Natural killer cell (primary cell): ENCODE results near the gene ITFG1. TPM values are rescaled to one million over a fixed set of nuclear protein-coding genes. Genes with fewer than 3 reads are reported as not detected.

Experiments used
- ATAC-seq, 3 donors: fragments of 150-1000 bp in 2 of 3; fragments of 200-7000 bp in 1 of 3; cut with Tn5 transposase; 1 replicate in 1 of 3; 2 replicates in 2 of 3; pipeline ENCODE4 v1.10.0; 2021; ENCODE audit warnings: mild to moderate bottlenecking in 2 of 3, moderate library complexity in 2 of 3
- DNase-seq, 2 donors: peaks; one replicate each; pipeline versions ENCODE4 v3.0.0 to v3.0.0-alpha.2; 2013 to 2021; ENCODE audit warnings: mixed read lengths in 1 of 2
- H3K27ac ChIP-seq: one replicate; pipeline ENCODE4 v1.5.1; 2013; ENCODE audit warnings: mild to moderate bottlenecking, low read length
- H3K27me3 ChIP-seq: one replicate; pipeline ENCODE4 v1.6.1; 2013; ENCODE audit warnings: low read length; ENCODE audit not compliant: control insufficient read depth, insufficient read depth
- H3K36me3 ChIP-seq: one replicate; pipeline ENCODE4 v1.6.1; 2013; ENCODE audit warnings: low read length; ENCODE audit not compliant: control insufficient read depth, insufficient read depth
- H3K4me1 ChIP-seq: one replicate; pipeline ENCODE4 v1.6.1; 2013; ENCODE audit warnings: low read length; ENCODE audit not compliant: control insufficient read depth, insufficient read depth
- H3K4me3 ChIP-seq: one replicate; pipeline ENCODE4 v1.5.1; 2013; ENCODE audit warnings: low read length
- H3K9me3 ChIP-seq: one replicate; pipeline ENCODE4 v1.6.1; 2013; ENCODE audit warnings: low read length; ENCODE audit not compliant: control insufficient read depth, insufficient read depth
- H3K27ac Mint-ChIP-seq, 2 donors: one replicate each; pipeline ENCODE4 v1.8.0; 2022; ENCODE audit warnings: mild to moderate bottlenecking in 2 of 2, mixed read lengths in 2 of 2, moderate library complexity in 1 of 2
- H3K27me3 Mint-ChIP-seq, 2 donors: one replicate each; pipeline ENCODE4 v1.8.0; 2022; ENCODE audit warnings: low read depth in 2 of 2, mixed read lengths in 2 of 2
- H3K36me3 Mint-ChIP-seq: one replicate; pipeline ENCODE4 v1.8.0; 2022; ENCODE audit warnings: mixed read lengths
- H3K4me1 Mint-ChIP-seq, 2 donors: one replicate each; pipeline ENCODE4 v1.8.0; 2022; ENCODE audit warnings: mixed read lengths in 2 of 2
- H3K4me3 Mint-ChIP-seq: one replicate; pipeline ENCODE4 v1.8.0; 2022; ENCODE audit warnings: mild to moderate bottlenecking, moderate library complexity, mixed read lengths
- H3K9me3 Mint-ChIP-seq, 2 donors: one replicate each; pipeline ENCODE4 v1.8.0; 2022; ENCODE audit warnings: mixed read lengths in 2 of 2
- CTCF ChIP-seq: fragments of 200-600 bp; IDR thresholded peaks from one replicate; pipeline ENCODE4 v1.8.0; 2022; ENCODE audit warnings: antibody characterized with exemption
- WGBS: methylation state at CpG from one replicate; pipeline ENCODE4 v1.1.7; 2013; ENCODE audit warnings: missing lambda C conversion rate; ENCODE audit not compliant: insufficient coverage; 5-methylcytosine and 5-hydroxymethylcytosine counted together
- intact Hi-C: fragments of 100-400 bp; cut with micrococcal nuclease; formaldehyde crosslinking; loops from one replicate; pipeline ENCODE4 v1.14.2; 2022
- total RNA-seq, 4 donors: library from RNA; stranded (reverse); fragments of 120-200 nt in 1 of 4; gene quantifications; one replicate each; pipeline versions ENCODE4 v1.2.3 to v1.2.4, GENCODE V29; 2013 to 2022

The ITFG1 gene
- total RNA-seq, 3 donors from 2014 or later (not counting 1 experiment from before 2014, with no cell fraction given), result 30.4 to 44.1 (median 38.2) TPM

- Histone ChIP-seq H3K9me3 (no peaks in the 10 kb centered on the region), H3K4me1 (no peaks in the 10 kb centered on the region), H3K36me3 (peaks cover 2% of the 10 kb centered on the region), H3K27ac (no peak overlapping the region), H3K4me3 (no peak overlapping the region), H3K27me3 (no peaks in the 10 kb centered on the region)
- 91% methylated on average over 2 of the region's 2 CpGs for WGBS
- no peak for TF ChIP-seq CTCF
- no peak overlapping the region for H3K27ac Mint-ChIP-seq
- no peaks in the 10 kb centered on the region for H3K27me3 Mint-ChIP-seq
- H3K4me3 Mint-ChIP-seq, result no peak overlapping the region
- peaks cover 10 to 11% of the 10 kb centered on the region in 2 donors for H3K4me1 Mint-ChIP-seq
- H3K9me3 Mint-ChIP-seq, result no peaks in the 10 kb centered on the region
- no peak for ATAC-seq
- H3K36me3 Mint-ChIP-seq, result no peaks in the 10 kb centered on the region
- DNase-seq, result no peak
- intact Hi-C loops, result no loop called here
These were observed 144.3 kb downstream of the ITFG1 start for GRCh38 chr16:47316442-47317015.

GRCh38 chr16:47311738-47312505 lies 148.9 kb downstream of the ITFG1 start:
- no peak for DNase-seq
- Mint-ChIP-seq H3K27ac (no peak overlapping the region), H3K9me3 (peaks cover 0 to 2% of the 10 kb centered on the region in 2 donors), H3K4me1 (no peaks in the 10 kb centered on the region), H3K27me3 (no peaks in the 10 kb centered on the region), H3K4me3 (no peak overlapping the region), H3K36me3 (peaks cover 7% of the 10 kb centered on the region)
- H3K9me3 ChIP-seq, result no peaks in the 10 kb centered on the region
- no peak overlapping the region for H3K27ac ChIP-seq
- H3K36me3 ChIP-seq, result peaks cover 13% of the 10 kb centered on the region
- H3K27me3 ChIP-seq, result no peaks in the 10 kb centered on the region
- no peak for TF ChIP-seq CTCF
- H3K4me1 ChIP-seq, result no peaks in the 10 kb centered on the region
- intact Hi-C loops, result no loop called here
- 91% methylated on average over 8 of the region's 8 CpGs for WGBS
- no peak overlapping the region for H3K4me3 ChIP-seq
- ATAC-seq, result no peak

- no peak for DNase-seq
- no peak for TF ChIP-seq CTCF
- H3K4me3 Mint-ChIP-seq, result no peak overlapping the region
- H3K9me3 Mint-ChIP-seq, result peaks cover 0 to 2% of the 10 kb centered on the region in 2 donors
- no peaks in the 10 kb centered on the region for H3K27me3 ChIP-seq
- H3K4me3 ChIP-seq, result no peak overlapping the region
- no peaks in the 10 kb centered on the region for H3K4me1 Mint-ChIP-seq
- no peaks in the 10 kb centered on the region for H3K27me3 Mint-ChIP-seq
- H3K36me3 Mint-ChIP-seq, result peaks cover 7% of the 10 kb centered on the region
- H3K27ac ChIP-seq, result no peak overlapping the region
- intact Hi-C loops, result no loop called here
- no peaks in the 10 kb centered on the region for H3K9me3 ChIP-seq
- WGBS, result no CpG with 5 or more reads among the region's 1 CpG
- H3K27ac Mint-ChIP-seq, result no peak overlapping the region
- peaks cover 13% of the 10 kb centered on the region for H3K36me3 ChIP-seq
- no peaks in the 10 kb centered on the region for H3K4me1 ChIP-seq
- ATAC-seq, result no peak
These were observed 150.1 kb downstream of the ITFG1 start for GRCh38 chr16:47310792-47311211.
